ENCODE results near the gene SLC47A2. TPM values are rescaled to one million over a fixed set of nuclear protein-coding genes. Genes with fewer than 3 reads are reported as not detected.

SLC47A2 gene
- total and polyA plus RNA-seq, 2 donors from 2014 or later, result 46.3 to 61.5 TPM

DNA sequence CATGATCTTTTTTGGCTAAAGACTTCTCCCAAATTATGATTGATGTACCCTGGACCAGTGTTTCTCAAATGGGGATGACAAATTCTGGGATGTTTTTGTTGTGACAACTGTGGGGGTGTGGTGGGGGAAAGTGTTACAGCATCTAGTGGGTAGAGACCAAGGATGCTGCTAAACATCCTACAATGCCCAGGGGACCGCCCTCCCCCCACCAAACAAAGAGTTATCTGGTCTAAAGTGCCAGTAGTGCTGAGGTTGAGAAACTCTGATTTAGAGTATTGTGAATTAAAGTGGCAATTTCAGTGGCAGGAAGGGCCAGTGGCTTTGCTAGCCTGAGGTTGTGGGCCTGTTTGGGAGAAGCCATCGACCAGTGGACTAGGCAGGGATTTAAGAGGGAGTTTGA lies 33.3 kb downstream of the SLC47A2 start:
- no peak for DNase-seq
- no peak for TF ChIP-seq CTCF (IDR thresholded peaks at IDR 0.05; ENCODE audit: borderline replicate concordance, extremely low read depth, insufficient read depth)
- Histone ChIP-seq H3K9ac (ENCODE audit: low read length in 3 of 3) (no peak overlapping the region), H3K4me1 (ENCODE audit: control insufficient read depth in 2 of 3, insufficient read depth in 2 of 3, low read depth in 1 of 3, low read length in 3 of 3) (no peaks in the 10 kb centered on the region), H3K4me3 (ENCODE audit: low read length in 3 of 3) (no peak overlapping the region), H3K9me3 (ENCODE audit: control insufficient read depth in 2 of 3, insufficient read depth in 1 of 3, low read length in 3 of 3) (no peaks in the 10 kb centered on the region), H3K27me3 (ENCODE audit: control insufficient read depth, insufficient read depth, low read length) (no peaks in the 10 kb centered on the region), H3K27ac (ENCODE audit: low read depth in 2 of 2, low read length in 2 of 2) (no peak overlapping the region), H3K36me3 (ENCODE audit: control insufficient read depth in 2 of 3, insufficient read depth in 3 of 3, low read length in 3 of 3) (peaks cover 0 to 15% (median 13%) of the 10 kb centered on the region in 3 donors)
- intact Hi-C loops (cut with DNase I), result no loop called here
- no peak for FAIRE-seq

- Histone ChIP-seq H3K27ac (ENCODE audit: low read depth in 2 of 2, low read length in 2 of 2) (no peak overlapping the region), H3K4me3 (ENCODE audit: low read length in 3 of 3) (no peak overlapping the region), H3K27me3 (ENCODE audit: control insufficient read depth, insufficient read depth, low read length) (no peaks in the 10 kb centered on the region), H3K36me3 (ENCODE audit: control insufficient read depth in 2 of 3, insufficient read depth in 3 of 3, low read length in 3 of 3) (peaks cover 3 to 53% (median 26%) of the 10 kb centered on the region in 3 donors), H3K9ac (ENCODE audit: low read length in 3 of 3) (no peak overlapping the region), H3K9me3 (ENCODE audit: control insufficient read depth in 2 of 3, insufficient read depth in 1 of 3, low read length in 3 of 3) (no peaks in the 10 kb centered on the region), H3K4me1 (ENCODE audit: control insufficient read depth in 2 of 3, insufficient read depth in 2 of 3, low read depth in 1 of 3, low read length in 3 of 3) (no peaks in the 10 kb centered on the region)
- FAIRE-seq (no peak), DNase-seq (no peak)
- intact Hi-C loops (cut with DNase I), result no loop called here
- TF ChIP-seq CTCF (IDR thresholded peaks at IDR 0.05; ENCODE audit: borderline replicate concordance, extremely low read depth, insufficient read depth), result no peak
Measured at GRCh38 chr17:19678581-19679453, 37.6 kb downstream of the SLC47A2 start.

DNA sequence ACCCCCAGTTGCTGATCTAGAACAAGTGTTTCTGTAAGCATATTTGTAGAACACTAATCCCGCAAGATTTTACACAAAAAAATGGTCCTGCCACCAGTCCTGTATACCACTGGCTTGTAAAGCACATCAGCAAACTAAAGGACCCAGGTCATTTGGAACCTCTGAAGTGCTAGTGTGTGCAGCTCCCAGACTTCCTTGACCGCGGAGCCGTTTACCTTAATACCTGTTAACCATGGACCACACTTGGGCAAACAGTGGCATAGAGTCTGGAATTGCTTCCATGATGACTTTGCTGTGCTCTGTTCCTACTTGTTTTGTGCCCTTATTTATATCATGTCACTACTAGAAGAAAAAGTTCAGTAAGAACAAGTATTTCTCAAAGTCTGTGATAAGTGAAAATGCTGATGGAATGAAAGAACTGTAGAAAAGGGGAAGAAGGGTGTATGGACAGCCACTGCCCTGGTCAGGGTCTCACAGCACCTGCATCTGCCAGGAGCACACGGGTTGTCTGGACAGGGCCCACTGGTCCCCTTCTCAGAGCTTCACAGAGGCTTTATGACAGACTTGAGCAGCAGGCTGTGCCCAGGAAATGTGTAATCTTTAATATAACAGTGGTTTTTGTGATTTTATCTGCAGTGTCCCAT lies 38.5 kb downstream of the SLC47A2 start:
- Histone ChIP-seq H3K9me3 (ENCODE audit: control insufficient read depth in 2 of 3, insufficient read depth in 1 of 3, low read length in 3 of 3) (no peaks in the 10 kb centered on the region), H3K36me3 (ENCODE audit: control insufficient read depth in 2 of 3, insufficient read depth in 3 of 3, low read length in 3 of 3) (peaks cover 3 to 53% (median 26%) of the 10 kb centered on the region in 3 donors)
- TF ChIP-seq CTCF (IDR thresholded peaks at IDR 0.05; ENCODE audit: borderline replicate concordance, extremely low read depth, insufficient read depth), result no peak

More for the DNA sequence above, 38.5 kb downstream of the SLC47A2 start:
- H3K9ac ChIP-seq (ENCODE audit: low read length in 3 of 3), result no peak overlapping the region
- DNase-seq, result no peak
- no peak overlapping the region for H3K4me3 ChIP-seq (ENCODE audit: low read length in 3 of 3)
- FAIRE-seq, result no peak
- intact Hi-C loops (cut with DNase I), result no loop called here
- no peak overlapping the region for H3K27ac ChIP-seq (ENCODE audit: low read depth in 2 of 2, low read length in 2 of 2)
- no peaks in the 10 kb centered on the region for H3K27me3 ChIP-seq (ENCODE audit: control insufficient read depth, insufficient read depth, low read length)
- H3K4me1 ChIP-seq (ENCODE audit: control insufficient read depth in 2 of 3, insufficient read depth in 2 of 3, low read depth in 1 of 3, low read length in 3 of 3), result no peaks in the 10 kb centered on the region
